ENCODE data around the gene KIF13A.

DNA sequence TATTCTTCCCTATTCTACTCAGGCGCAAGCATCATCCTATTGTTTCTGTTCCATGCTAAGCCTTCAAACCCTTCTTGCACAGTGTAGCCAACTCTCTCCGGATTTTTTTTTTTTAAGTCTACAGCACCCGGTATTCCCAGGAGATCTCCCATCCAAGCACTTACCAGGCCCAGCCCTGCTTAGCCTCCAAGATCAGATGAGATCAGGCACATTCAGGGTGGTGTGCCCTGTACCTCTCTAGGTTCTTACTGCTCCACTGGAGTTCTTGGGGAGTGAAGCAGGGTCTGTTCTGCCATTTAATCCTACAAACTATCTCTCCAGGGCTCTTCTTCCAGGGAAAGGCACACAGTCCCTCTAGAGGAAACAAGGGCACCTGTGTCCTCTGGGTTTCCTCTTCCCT lies 265.8 kb downstream of the KIF13A start:
- TF ChIP-seq POLR2A (IDR thresholded peaks at IDR 0.05; ENCODE audit: low read depth, low read length) (no peak), POLR2AphosphoS5 (IDR thresholded peaks at IDR 0.05; ENCODE audit: low read depth, low read length) (no peak), TAF1 (IDR thresholded peaks at IDR 0.05; ENCODE audit: borderline replicate concordance, low read depth, low read length) (no peak)

Data from GM12892 (cell line).